Mammary epithelial cell (primary cell): ENCODE results near the gene BLZF1.

ENCODE experiments used
- CTCF ChIP-seq, 2 donors: IDR thresholded peaks in 1 of 2; conservative IDR thresholded peaks in 1 of 2; 2 replicates each; pipeline ENCODE4 v1.5.1; 2011 to 2012; ENCODE audit warnings: inconsistent platforms in 2 of 2, low read length in 2 of 2, mild to moderate bottlenecking in 2 of 2, control low read depth in 1 of 2, low read depth in 1 of 2; ENCODE audit not compliant: insufficient read depth in 1 of 2; ENCODE audit errors: extremely low read depth in 1 of 2
- EZH2 ChIP-seq: IDR thresholded peaks from 2 replicates; pipeline ENCODE4 v1.6.1; 2012; ENCODE audit warnings: low read length, inconsistent platforms, borderline replicate concordance

GRCh38 chr1:169318536-169319244 is 49.3 kb upstream of the BLZF1 start:
- TF ChIP-seq CTCF (conservative IDR thresholded peaks at IDR 0.05 in 1 of 2, IDR thresholded peaks at IDR 0.05 in 1 of 2; ENCODE audit: extremely low read depth in 1 of 2, insufficient read depth in 1 of 2, low read depth in 1 of 2, low read length in 2 of 2) = no peak
- no peak for TF ChIP-seq EZH2
